SKM-1 treated with dmso at 0.1 percent for 144 hours (cell line): ENCODE data around the gene ADAMTS2.

Experiments
- DNase-seq: peaks from one replicate; lab custom pipeline; 2025; ENCODE audit not compliant: unreplicated experiment; lab: John Stamatoyannopoulos, UW

ADAMTS2 gene

DNA sequence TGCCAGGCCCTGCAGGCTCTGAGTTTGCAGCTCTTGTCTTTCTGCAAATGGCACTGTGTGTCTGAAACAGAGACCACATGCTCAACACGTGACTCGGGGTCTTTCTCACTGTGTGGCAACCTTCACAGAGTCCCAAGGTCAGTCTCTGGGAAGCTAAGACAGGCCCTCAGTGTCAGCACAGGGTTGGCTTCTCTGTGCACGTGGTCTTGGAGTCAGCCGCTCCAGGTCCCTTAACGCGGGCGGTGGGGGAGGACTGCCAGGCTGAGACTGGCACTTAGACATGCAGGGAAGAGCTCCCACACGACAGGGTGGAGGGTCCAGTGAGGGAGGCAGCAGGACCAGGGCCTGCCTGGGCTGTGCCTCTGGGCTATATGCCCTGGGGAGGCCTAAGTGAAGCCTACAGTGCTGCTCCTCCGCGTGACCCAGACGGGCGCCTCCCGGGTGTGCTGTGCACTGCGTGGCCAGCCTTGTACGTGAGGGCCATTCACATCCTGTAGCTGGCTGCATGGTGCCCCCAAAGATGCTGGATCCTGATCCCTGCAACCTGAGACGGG, 76.8 kb downstream of the ADAMTS2 start:
- no peak for DNase-seq

DNA sequence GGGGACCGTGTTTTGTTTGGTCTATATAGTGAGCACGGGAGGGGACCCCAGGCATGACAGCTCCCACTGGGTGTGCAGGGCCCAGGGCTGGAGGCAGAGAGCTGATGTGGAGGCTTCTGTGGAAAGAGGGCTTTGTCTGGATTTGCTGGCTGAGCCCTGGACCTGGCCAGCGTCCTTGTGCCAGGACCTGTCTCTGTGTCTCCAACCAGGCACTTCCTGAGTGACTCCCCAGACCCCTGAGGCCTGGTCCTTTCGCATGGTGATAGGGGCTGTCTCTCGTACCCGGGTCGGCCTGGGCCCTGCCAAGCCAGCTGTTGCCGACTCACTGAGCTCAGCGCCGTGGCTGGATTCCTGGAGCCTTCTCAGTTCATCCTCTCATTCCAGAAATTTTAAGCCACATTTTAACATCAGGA, 77.6 kb downstream of the ADAMTS2 start:
- DNase-seq = no peak

DNA sequence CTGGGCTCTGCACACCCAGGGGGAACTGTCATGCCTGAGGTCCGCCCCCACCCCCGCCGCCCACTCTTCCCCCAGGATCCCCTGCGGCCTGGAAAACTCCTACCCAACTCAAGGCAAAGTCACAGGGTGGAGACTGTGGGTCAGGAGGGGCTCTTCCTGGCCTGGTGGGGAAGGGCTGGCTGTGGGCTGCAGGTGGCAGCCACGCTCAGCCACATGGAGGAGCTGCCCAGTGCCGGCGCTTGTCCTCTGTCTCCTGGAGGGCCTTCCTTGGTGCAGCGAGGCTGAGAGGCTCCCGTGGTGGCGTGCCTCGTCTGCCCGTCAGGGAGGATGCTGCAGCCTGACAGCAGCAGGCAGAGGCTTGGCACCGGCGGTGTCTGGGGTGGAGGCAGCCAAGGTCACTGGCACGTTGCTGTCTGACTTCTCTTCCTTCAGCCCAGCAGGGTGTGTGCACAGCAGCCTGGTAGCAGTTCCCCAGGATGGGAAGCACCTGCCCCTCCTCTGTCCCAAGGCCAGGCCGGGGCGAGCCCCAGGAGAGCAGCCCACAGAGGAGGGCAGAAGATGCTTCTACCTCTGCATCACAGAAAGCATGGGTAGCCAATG, 78.1 kb downstream of the ADAMTS2 start:
- no peak for DNase-seq

DNA sequence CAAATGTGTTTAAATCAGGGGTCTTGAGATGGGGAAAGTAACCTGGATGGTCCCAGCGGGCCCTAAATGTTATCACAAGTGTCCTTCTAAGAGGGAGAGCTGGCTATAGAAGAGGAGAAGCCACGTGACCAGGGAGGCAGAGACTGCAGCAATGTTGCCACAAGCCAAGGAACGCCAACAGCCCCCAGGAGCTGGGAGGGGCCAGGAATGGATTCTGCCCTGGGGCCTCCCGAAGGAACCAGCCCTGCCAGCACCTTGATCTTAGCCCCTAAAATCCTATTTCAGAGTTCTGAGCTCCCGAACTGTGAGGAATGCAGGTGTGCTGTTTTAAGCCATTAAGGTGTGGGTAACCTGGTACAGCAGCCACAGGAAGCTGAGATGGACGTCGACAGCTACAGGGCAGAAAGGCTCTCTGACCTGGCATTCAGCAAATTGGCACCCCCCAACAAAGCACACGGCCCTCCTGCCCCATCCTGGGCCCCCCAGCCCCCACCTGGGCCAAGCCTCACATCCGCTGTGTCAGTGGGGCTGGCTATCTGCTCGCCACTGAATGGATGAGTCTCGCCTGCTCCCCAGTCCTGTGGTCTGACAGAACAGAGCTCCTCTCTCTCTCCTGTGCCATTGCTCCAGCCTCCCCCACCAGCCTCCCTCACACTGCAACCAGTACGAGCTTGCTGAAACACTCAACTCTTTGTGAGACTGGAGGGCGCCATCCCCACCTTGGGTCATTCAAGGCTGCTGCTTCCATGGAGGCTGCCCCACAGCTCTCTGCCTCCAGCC, 78.8 kb downstream of the ADAMTS2 start:
- DNase-seq = no peak

DNA sequence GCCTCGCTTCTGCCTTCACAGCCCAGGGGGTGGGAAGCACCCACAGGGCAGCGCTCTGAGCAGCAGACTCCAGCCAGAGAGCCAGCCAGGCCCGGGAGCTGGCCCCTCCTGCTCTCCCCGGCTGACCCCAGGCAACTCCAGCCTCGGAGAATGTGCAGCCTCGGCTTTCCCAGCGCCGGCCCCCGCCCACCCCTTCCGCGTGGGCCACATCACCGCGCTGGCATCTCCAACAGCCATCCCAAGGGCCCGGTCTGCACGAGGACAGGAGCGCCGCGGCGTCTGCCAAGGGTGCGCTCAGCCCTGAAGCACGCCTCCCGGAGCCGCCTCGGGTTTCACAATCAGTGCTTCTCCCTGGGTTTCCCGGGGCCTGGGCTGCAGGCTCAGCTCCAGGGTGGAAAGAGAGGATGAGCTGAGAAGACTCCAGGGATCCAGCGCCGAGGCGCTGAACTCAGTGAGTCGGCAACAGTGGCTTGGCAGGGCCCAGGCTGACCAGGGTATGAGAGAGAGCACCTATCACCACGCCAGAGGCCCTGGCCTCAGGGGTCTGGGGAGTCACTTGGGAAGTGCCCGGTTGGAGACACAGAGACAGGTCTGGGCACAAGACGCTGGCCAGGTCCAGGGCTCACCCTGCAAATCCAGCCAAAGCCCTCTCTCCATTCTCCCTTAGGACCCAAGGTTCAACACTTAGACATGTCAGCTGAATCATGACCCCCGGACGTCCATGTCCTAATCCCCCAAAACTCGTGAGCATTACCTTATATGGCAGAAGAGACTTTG, 79.6 kb downstream of the ADAMTS2 start:
- no peak for DNase-seq

DNA sequence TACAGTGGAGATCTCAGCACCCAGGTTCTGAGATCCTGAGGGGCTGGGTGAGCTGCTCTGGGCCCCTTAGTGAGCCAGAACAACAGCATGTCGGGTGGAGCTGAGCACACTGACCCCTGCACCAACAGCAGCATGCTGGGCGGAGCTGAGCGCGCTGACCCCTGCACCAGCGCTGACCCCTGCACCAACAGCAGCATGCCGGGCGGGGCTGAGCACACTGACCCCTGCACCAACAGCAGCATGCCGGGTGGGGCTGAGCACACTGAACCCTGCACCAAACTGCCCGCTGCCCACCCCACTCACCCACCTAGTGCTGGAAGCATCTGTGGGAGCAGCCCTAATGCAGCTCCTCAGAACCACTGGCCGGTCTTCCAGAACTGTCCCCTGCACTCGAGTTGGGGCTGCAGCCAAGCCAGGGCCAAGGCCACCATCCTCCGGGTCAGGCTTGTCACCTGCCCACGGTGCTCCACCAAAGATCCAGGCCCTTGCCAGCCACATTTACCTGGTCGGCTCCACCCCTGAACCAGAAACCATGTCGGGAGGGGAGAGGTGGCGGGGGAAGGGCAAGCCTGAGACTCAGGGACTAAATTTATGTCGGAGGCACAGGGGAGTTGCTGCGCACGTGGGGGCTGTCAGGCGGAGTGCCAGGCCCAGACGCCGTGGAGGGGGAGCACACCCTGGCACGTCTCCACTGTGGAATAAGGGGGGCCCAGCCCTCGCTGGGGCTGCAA, 80.3 kb downstream of the ADAMTS2 start:
- DNase-seq = no peak

DNA sequence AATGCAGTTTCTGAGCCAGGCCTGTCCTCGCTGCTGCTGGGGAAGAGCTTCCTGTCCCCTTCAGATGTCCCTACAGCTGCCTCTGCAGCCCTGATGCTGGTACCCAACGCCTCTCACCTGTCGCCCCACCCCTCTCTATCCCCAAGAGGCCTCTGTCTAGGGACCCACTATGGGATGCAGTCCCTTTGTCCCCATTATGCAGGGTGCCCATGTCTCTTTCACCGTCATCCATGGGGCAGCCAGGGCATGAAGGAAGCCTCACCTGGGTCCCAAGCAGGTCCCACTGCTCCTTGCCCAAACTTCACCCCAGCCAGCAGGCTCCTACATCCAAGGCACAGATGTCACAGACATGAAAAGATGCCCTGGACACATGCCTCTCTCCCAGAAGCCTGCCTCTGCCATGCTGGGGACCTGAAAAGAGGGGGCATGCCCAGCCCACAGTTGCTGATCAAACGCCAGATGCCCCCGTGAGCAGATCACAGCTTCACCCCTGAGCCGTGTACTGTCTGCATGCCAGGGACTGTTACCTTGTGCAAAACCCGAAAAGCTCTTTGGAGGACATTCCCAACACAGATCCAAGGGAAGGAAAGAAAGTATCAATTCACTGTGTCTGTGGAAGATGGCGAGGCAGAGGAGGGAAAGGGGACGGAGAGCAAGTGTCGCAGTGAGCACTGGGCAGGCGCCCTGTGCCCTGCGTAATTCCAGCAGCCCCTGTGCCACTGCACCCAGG, 81.0 kb downstream of the ADAMTS2 start:
- no peak for DNase-seq

DNA sequence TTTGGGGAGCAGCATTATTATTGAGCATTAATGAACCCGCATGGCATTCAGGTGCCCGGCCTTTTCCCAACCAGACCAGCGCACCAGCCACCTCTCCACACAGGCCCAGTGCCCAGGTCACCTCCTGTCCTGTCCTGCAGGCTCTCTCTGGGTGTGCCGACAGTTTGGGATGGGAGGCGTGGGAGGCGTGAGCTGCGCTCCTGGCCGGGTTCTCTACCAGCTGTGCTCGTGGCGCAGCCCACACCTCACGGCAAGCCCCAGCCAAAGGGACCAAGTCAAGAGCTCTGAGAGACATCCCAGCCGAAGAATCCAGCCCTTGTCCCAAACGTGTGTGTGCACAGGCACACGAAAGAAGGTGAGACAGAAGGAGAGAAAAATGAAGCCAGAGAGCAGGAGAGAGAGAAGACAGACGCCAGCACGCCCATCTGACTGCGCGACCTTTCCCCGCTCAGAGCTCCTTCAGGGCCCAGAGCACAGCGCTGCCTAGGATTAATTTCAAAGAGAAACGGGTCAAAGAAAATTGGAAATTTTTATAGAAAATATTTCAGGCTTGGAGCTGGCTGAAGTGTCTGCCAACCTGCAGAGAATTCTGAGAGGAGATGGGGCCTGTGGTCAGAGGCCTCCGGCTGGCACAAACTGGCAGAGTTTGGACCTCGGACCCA, 81.7 kb downstream of the ADAMTS2 start:
- no peak for DNase-seq

DNA sequence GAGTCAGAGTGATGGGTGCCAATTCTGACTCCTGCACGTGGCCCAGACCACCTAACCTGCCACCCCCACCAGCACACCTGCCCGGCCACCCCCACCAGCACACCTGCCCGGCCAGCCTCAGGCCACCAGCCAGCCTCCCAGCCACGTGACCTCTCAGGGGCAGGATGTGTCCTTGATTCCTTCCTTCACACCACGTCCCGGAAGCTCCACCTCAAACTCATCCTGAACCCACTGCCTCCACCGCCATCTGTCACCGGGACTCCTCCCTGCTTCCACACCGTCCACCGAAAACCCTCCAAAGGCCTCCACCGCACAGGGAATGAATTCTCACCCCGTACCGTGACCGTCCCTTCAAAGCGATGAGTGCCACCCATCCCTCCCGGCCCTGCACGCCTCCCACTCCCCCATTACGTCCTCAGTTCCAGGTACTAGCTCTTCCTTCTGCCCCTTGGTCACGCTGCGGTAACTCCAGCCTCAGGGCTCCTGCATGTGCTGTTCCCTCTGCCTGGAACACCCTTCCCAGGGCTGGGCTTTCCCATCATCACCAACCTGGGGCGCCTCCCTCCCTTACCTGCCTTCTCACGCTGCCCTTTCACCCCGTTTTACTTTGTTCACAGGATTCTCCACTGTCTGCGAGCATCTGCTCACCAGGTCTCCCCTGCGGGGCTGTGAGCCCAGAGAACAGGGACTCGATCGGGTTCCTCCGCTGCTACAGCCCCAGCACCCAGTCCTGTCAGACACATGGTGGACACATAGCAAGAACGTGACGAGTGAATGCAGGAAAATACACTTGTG, 82.9 kb downstream of the ADAMTS2 start:
- no peak for DNase-seq

DNA sequence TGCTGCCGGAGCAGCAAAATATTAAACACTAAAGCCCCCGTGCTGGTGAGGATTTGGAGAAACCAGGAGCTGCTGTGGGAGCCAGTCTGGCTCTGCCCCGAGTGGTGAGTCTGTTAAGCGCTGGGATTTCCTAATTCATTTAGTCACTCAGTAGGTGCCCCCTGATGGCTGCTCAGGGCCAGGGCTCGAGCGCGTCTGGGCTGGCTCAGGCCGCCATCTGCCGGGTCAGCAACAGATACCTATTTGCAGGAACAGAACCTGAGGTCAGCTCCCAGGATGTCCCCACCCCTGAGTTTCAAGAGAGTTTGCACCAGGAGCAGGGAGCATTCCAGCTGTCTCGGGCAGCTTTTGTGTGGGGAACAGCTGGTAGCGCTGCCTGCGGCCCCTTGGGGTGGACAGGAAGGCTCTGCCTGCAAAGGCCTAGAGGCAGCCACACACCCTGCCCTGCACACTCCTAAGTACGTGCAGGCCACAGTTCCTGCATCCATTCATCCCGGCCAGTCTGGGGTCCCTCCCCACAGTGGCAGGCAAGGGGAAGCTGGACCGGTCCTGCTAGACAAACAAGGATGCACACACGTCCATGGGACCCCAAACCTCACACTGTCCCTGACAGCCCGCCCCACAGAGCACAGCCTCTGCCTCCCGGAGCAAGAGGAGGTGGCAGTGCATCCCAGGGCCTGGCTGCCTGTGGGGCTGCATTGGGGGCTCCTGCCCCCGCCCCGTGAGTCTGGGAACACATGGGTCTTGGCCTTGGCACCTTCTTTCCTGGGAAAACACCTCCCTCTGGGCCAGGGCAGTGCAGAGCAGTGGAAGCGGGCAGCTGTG, 83.7 kb downstream of the ADAMTS2 start:
- DNase-seq = no peak

DNA sequence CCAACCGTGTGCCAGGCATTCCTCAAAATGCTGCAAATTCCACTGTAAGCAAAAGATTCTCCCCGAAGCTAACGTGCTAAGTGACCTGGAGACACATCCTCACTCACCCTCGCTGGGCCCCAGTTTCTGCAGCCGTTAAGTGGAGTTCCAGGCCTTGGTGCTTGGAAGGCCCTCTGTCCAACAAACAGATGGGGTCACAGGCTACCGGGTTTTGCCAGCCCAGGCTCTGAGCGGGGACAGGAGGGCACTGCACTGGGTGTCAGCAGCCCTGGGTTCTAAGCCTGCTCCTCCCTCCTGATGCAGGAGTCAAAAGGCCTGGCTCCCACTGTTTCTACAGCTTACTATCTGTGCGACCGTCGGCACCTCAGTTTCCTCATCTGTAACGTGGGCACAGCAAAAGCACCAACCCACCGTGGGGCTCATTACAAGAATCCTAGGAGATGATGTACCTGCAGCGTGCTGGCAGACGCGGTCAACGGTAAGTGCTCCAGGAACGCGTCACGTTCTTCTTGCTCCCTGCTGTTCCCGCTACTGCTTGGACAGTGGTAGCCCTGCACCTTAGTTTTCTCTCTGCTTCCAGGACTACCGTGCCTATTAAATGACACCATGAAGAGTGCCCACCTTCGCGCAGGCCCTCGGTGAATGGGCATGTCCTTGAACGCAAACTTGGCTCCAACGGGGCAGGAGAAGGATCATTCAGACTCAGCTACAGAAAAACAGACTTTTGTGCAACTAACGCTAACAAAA, 84.8 kb downstream of the ADAMTS2 start:
- DNase-seq = no peak

DNA sequence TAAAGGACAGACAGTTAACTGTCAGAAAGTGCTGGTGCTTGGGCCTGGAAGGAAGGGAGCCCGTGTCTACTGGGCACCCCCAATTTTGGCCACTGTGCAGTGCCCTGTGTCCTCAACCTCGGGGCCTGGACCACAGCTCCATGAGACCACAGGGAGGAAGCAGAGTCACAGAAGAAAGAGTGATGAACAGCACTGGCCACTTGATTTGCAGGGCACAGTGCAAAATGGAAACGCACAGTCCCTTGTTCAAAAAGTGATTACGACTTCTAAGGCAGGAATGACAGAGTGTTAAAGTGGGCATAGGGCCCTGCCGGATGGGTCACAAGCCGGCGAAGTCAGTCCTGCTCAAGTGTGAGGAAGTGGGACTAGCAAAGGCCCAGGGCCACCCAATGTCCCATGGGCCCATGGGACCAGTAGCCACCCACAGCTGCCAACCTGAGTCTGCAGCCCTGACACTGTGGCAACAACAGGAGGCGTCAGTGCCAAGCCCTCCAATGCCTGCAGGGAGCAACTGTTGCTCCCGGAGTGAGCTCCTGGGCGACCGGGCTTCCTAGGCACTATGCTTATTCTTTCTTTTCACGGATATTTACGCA, 85.4 kb downstream of the ADAMTS2 start:
- no peak for DNase-seq

DNA sequence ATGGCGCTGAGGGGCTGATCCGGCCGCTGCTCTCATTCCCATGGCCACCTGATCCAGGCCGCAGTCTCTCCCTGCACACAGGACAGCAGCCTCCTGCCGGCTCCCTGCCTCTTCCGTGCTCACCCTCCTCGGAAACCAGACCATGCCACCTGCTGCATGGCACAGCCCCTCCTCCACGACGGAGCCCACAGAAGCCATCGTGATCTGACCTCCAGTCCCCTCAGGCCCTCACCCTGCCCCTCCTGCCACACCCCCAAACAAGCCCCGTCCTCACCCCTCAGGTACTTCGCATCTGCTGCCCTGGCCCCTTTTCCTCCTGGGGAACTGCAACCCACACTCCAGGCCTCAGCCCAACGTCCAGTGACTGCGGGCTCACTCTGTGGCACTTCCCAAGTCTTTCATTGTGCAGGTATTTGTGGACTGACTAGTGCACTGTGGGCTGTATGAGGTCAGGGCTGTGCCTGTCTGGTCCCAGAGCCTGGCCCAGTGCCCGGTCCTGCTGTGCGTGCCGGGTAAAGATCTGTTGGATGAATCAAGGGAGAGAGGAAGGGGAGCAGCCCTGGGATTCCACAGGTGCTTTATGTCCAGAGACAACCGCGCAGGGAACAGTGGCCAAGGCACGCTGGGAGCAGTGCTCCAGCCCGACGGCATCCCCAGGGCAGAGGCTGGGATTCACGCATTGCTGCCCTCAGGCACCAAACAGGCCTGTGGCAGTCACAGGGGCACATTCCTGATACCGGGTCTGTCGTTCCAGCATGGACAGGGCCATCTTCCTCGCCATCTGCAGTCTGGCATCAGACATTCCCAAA, 86.1 kb downstream of the ADAMTS2 start:
- no peak for DNase-seq

DNA sequence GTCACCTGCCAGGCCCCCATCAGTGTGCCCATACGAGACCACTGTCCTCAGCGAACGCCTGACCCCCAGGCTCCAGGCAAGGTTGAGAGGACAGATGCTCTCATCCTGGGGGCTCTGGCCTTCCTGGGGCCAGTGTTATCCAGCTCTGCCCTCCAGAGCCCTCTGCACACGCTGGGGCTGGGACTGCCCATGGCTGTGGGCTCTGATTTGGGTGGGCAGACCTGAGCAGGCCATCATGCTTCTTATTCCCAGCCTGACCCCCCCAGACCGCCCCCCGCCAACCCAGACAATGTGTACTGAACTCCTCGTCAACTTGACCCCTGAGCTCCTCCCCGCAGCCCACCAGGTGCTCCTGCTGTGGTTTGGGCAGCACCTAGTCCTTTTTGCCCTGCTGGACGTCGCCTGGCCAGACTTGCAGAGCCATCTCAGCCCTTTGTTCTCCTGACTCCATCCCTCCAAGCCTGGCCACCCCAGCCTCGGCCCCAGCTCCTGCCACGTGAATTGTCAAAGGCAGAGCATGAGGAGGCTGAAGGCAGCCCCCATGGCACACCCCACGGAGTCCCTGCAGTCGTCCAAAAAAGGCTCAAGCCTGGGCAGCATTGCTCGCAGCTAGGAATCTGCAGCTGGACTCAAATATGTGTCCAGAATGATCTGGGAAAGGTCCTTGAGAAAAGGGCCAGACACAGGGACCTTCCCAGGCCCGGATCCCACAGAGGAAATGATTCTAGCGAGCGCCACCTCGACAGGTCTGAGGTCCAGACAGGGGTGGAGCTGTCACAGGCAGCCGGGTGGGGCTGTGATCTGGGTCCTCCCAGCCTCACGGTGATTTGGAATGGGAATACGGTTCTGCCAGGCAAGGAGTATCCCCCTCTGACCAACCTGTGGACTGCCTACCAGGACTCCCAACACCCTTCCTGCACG, 87.0 kb downstream of the ADAMTS2 start:
- DNase-seq = no peak

DNA sequence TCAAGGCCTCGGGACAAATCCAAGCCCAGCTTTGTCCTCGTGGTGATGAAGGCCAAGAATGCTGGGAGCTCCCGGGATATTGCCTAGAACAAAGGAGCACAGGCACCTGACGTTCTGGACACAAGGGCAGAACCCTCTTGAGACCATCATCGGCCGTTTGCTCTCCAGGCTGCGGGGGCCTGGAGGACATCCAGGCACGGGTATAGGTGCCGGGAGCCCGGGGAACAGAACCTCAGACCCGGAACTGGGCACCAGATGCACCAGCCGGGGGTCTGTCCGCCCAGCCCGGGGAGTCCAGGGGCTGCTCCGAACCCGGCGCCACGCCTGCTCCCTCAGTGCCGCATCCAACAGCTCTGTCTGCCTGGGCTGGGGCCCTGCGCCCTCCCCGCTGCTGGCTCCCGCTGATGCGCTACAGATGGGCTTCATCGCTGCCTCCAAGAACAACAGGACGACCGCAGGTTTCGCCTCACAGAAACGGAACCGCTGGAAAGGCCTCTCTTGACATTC, 88.0 kb downstream of the ADAMTS2 start:
- no peak for DNase-seq
